HepG2 (cell line): ENCODE measurements around the gene GPR42. TPM values are rescaled to one million over a fixed set of nuclear protein-coding genes. Genes with fewer than 3 reads are reported as not detected.
A peak's percentile ranks its signal among the peaks of the same experiment; 100 is the strongest.

Experiments used
- ATAC-seq: fragments of 200-7000 bp; cut with Tn5 transposase; 3 replicates; pipeline ENCODE4 v1.9.1; 2020; ENCODE audit warnings: mild to moderate bottlenecking, moderate library complexity
- BruUV-seq: library from RNA; stranded (reverse); fragments of 400-500 nt; replicated peaks from 2 replicates; lab custom pipeline; 2021; lab: Mats Ljungman, UMichigan
- CTCF ChIA-PET: fragments of 300-600 bp; formaldehyde crosslinking; extraction: SDS; loops from one replicate; lab custom pipeline; 2021; ENCODE audit warnings: low total read pairs, inconsistent platforms, low intra/inter-chr PET ratio; lab: Yijun Ruan, JAX
- POLR2A ChIA-PET: fragments of 350-600 bp; sonication (Branson Sonifier 250); formaldehyde crosslinking; loops from one replicate; lab custom pipeline; 2020; ENCODE audit warnings: antibody characterized with exemption, inconsistent platforms; lab: Yijun Ruan, JAX
- DNase-seq: peaks from one replicate; pipeline ENCODE4 v3.0.0-alpha.2; 2015; ENCODE audit warnings: low spot score
- FAIRE-seq: peaks from 3 replicates; lab custom pipeline; 2011; peaks lifted over from hg19 to GRCh38; lab: Jason Lieb, UNC
- H2AFZ ChIP-seq: one replicate; pipeline ENCODE4 v1.6.1; 2011; ENCODE audit warnings: low read length, inconsistent platforms
- H3K27ac ChIP-seq: fragments of 300-600 bp; 3 replicates; pipeline ENCODE4 v1.8.0; 2011; ENCODE audit warnings: mixed run types, mild to moderate bottlenecking, mixed read lengths, low read length, inconsistent platforms; ENCODE audit not compliant: insufficient read depth; ENCODE audit errors: extremely low read length
- H3K27me3 ChIP-seq, 2 experiments: fragments of 200-600 bp in 1 of 2; 2 replicates in 1 of 2; 3 replicates in 1 of 2; pipeline versions ENCODE4 v1.6.0 to v1.8.0; 2011; ENCODE audit warnings: low read length in 2 of 2, mild to moderate bottlenecking in 2 of 2, moderate library complexity in 2 of 2, inconsistent platforms in 1 of 2; ENCODE audit not compliant: insufficient read depth in 2 of 2, control insufficient read depth in 1 of 2
- H3K36me3 ChIP-seq, 2 experiments: fragments of 200-600 bp in 1 of 2; replicated peaks in 1 of 2; 2 replicates in 1 of 2; 3 replicates in 1 of 2; pipeline versions ENCODE4 v1.5.1 to v1.8.0; 2011; ENCODE audit warnings: low read length in 2 of 2, inconsistent platforms in 1 of 2; ENCODE audit not compliant: insufficient read depth in 2 of 2, control insufficient read depth in 1 of 2
- H3K4me1 ChIP-seq: 2 replicates; pipeline ENCODE4 v1.5.1; 2012; ENCODE audit warnings: low read length, inconsistent platforms; ENCODE audit not compliant: insufficient read depth
- H3K4me2 ChIP-seq: 2 replicates; pipeline ENCODE4 v1.6.0; 2011; ENCODE audit warnings: low read depth, low read length, inconsistent platforms
- H3K4me3 ChIP-seq, 3 experiments: fragments of 200-600 bp in 1 of 3; sonication (generic), shearing (Covaris generic) in 1 of 3; replicated peaks in 1 of 3; 2 replicates each; pipeline ENCODE4 v1.5.1; 2011 to 2016; ENCODE audit warnings: low read length in 3 of 3, inconsistent platforms in 2 of 3, low read depth in 2 of 3, mild to moderate bottlenecking in 2 of 3, control low read depth in 1 of 3, mixed read lengths in 1 of 3; ENCODE audit not compliant: insufficient read depth in 1 of 3
- H3K79me2 ChIP-seq: one replicate; pipeline ENCODE4 v1.6.1; 2011; ENCODE audit warnings: low read length, inconsistent platforms; ENCODE audit not compliant: insufficient read depth
- H3K9ac ChIP-seq: 2 replicates; pipeline ENCODE4 v1.6.0; 2011; ENCODE audit warnings: mild to moderate bottlenecking, low read depth, low read length, inconsistent platforms; ENCODE audit not compliant: insufficient read depth
- H3K9me3 ChIP-seq: 2 replicates; pipeline ENCODE4 v1.5.1; 2012; ENCODE audit warnings: mild to moderate bottlenecking, low read length
- H4K20me1 ChIP-seq: 2 replicates; pipeline ENCODE4 v1.6.0; 2011; ENCODE audit warnings: inconsistent platforms, mild to moderate bottlenecking, low read length, moderate library complexity; ENCODE audit not compliant: insufficient read depth
- CEBPB ChIP-seq: IDR thresholded peaks from 2 replicates; pipeline ENCODE4 v1.6.1; 2011; ENCODE audit warnings: low read depth, low read length, improper control_type of control experiment, borderline replicate concordance
- FOXA1 ChIP-seq, 2 experiments: fragments of 450-650 bp in 1 of 2; sonication (generic) in 1 of 2; formaldehyde crosslinking in 1 of 2; IDR thresholded peaks; 2 replicates each; pipeline versions ENCODE4 v1.4.0 to v1.6.1; 2016 to 2020; ENCODE audit warnings: missing genetic modification reagents in 1 of 2
- MYC ChIP-seq: sonication (generic); formaldehyde crosslinking; IDR thresholded peaks from 2 replicates; pipeline ENCODE4 v1.9.0; 2021; ENCODE audit warnings: missing genetic modification reagents, borderline replicate concordance
- NFRKB ChIP-seq: fragments of 450-650 bp; IDR thresholded peaks from 2 replicates; pipeline ENCODE4 v1.6.1; 2017
- PRDM4 ChIP-seq: sonication (generic); formaldehyde crosslinking; IDR thresholded peaks from 2 replicates; pipeline ENCODE4 v1.9.0; 2021; ENCODE audit warnings: missing genetic modification reagents, borderline replicate concordance
- RAD51 ChIP-seq: fragments of 450-650 bp; IDR thresholded peaks from 2 replicates; pipeline ENCODE4 v1.6.1; 2016; ENCODE audit warnings: borderline replicate concordance
- RORA ChIP-seq: sonication (generic); formaldehyde crosslinking; IDR thresholded peaks from 2 replicates; pipeline ENCODE4 v1.5.0; 2020; ENCODE audit warnings: mild to moderate bottlenecking, missing genetic modification reagents, moderate library complexity
- SOX6 ChIP-seq, 2 experiments: fragments of 450-650 bp in 1 of 2; sonication (generic) in 1 of 2; formaldehyde crosslinking in 1 of 2; IDR thresholded peaks; 2 replicates each; pipeline versions ENCODE4 v1.4.0 to v1.6.1; 2017 to 2020; ENCODE audit warnings: antibody characterized with exemption in 1 of 2, mild to moderate bottlenecking in 1 of 2, missing genetic modification reagents in 1 of 2
- ZBTB1 ChIP-seq: sonication (generic); formaldehyde crosslinking; IDR thresholded peaks from 2 replicates; pipeline ENCODE4 v1.4.0; 2020; ENCODE audit warnings: missing genetic modification reagents, borderline replicate concordance
- ZNF317 ChIP-seq: sonication (generic); formaldehyde crosslinking; IDR thresholded peaks from 2 replicates; pipeline ENCODE4 v1.5.0; 2020; ENCODE audit warnings: mild to moderate bottlenecking, missing genetic modification reagents
- ZNF350 ChIP-seq: sonication (generic); formaldehyde crosslinking; IDR thresholded peaks from 2 replicates; pipeline ENCODE4 v1.4.0; 2020; ENCODE audit warnings: mild to moderate bottlenecking, low read depth, missing genetic modification reagents, borderline replicate concordance
- ZNF557 ChIP-seq: sonication (generic); formaldehyde crosslinking; IDR thresholded peaks from 2 replicates; pipeline ENCODE4 v1.4.0; 2020; ENCODE audit warnings: missing genetic modification reagents
- ZNF646 ChIP-seq: sonication (generic); formaldehyde crosslinking; IDR thresholded peaks from 2 replicates; pipeline ENCODE4 v1.9.0; 2021; ENCODE audit warnings: mild to moderate bottlenecking, missing genetic modification reagents
- ZNF703 ChIP-seq: sonication (generic); formaldehyde crosslinking; IDR thresholded peaks from 2 replicates; pipeline ENCODE4 v1.5.1; 2020; ENCODE audit warnings: missing genetic modification reagents, mild to moderate bottlenecking, moderate library complexity, borderline replicate concordance
- WGBS: methylation state at CpG from one replicate; pipeline ENCODE4 v1.1.6; 2017; ENCODE audit warnings: low lambda C conversion rate; 5-methylcytosine and 5-hydroxymethylcytosine counted together
- in situ Hi-C: cut with HindIII; loops from 2 replicates; pipeline ENCODE4 v1.10.0; 2017; ENCODE audit warnings: low pct_unique_long_range_greater_than_20kb; ENCODE audit not compliant: extremely low pct_ligation_motif_present
- intact Hi-C: fragments of 100-400 bp; cut with micrococcal nuclease; formaldehyde crosslinking; loops from one replicate; pipeline ENCODE4 v1.10.0; 2022; ENCODE audit not compliant: unreplicated experiment
- polyA plus RNA-seq, 8 experiments: library from polyadenylated mRNA; depleted of rRNA in 3 of 8; stranded (reverse) in 7 of 8; unstranded in 1 of 8; fragments of >200 nt; fragmentation: Illumina TruSeq in 4 of 8; extraction: Trizol in 4 of 8; gene quantifications; 2 replicates each; pipeline versions ENCODE4 v1.2.1 to v1.2.3, GENCODE V29; 2011 to 2016; ENCODE audit warnings: low read depth in 4 of 8, missing spikeins in 1 of 8, mixed read lengths in 1 of 8; ENCODE audit not compliant: insufficient read depth in 1 of 8
- total RNA-seq, 5 experiments: library from RNA; depleted of rRNA; stranded (reverse); fragments of >200 nt; fragmentation: Illumina TruSeq; extraction: Trizol; gene quantifications; 2 replicates each; pipeline ENCODE4 v1.2.3, GENCODE V29; 2016; ENCODE audit warnings: low read depth in 1 of 5

GPR42 gene
- total and polyA plus RNA-seq, 2 of the 13 experiments (the other 11 are each of a cell fraction or from before 2014, with no cell fraction given), result not detected

- ATAC-seq, result no peak
- FAIRE-seq, result peak; percentile 42
- H3K4me2 ChIP-seq, result no peak overlapping the region
- ChIA-PET CTCF (no interaction called here), POLR2A (no interaction called here)
- H3K4me3 ChIP-seq, result no peak overlapping the region
- no peak overlapping the region for H2AFZ ChIP-seq
- no peaks in the 10 kb centered on the region for H3K79me2 ChIP-seq
- BruUV-seq, result no TSS peak
- intact Hi-C loops (no loop called here), in situ Hi-C loops (no loop called here)
- WGBS, result 98% methylated on average over 5 of the region's 5 CpGs
- H3K36me3 ChIP-seq, result no peaks in the 10 kb centered on the region
- no peak for DNase-seq
- no peaks in the 10 kb centered on the region for H3K27me3 ChIP-seq
- H3K4me1 ChIP-seq, result peaks cover 75% of the 10 kb centered on the region
- H4K20me1 ChIP-seq, result no peaks in the 10 kb centered on the region
- no peak overlapping the region for H3K27ac ChIP-seq
- H3K9me3 ChIP-seq, result no peaks in the 10 kb centered on the region
- no peak overlapping the region for H3K9ac ChIP-seq
- TF ChIP-seq ZNF646 (CRISPR knock-in tag) (peak; percentile 84), MYC (CRISPR knock-in tag) (no peak), FOXA1 (IDR thresholded peaks at IDR 0.05) (0 out of 2 replicates have a peak, but pooled peaks have one; percentile 4), FOXA1 (CRISPR knock-in tag; IDR thresholded peaks at IDR 0.05) (no peak), ZBTB1 (no peak), CEBPB (no peak), ZNF317 (CRISPR knock-in tag) (no peak), NFRKB (0 out of 2 replicates have a peak, but pooled peaks have one; percentile 50), RORA (CRISPR knock-in tag) (no peak), SOX6 (IDR thresholded peaks at IDR 0.05) (0 out of 2 replicates have a peak, but pooled peaks have one; percentile 19), SOX6 (CRISPR knock-in tag; IDR thresholded peaks at IDR 0.05) (no peak), ZNF557 (CRISPR knock-in tag) (no peak), ZNF703 (CRISPR knock-in tag) (no peak), RAD51 (peak; percentile 28), PRDM4 (no peak), ZNF350 (CRISPR knock-in tag) (no peak)
Observed at GRCh38 chr19:35392742-35393715, 22.2 kb downstream of the GPR42 start.
